ENCODE results near the gene DPP10.

Gene DPP10

DNA sequence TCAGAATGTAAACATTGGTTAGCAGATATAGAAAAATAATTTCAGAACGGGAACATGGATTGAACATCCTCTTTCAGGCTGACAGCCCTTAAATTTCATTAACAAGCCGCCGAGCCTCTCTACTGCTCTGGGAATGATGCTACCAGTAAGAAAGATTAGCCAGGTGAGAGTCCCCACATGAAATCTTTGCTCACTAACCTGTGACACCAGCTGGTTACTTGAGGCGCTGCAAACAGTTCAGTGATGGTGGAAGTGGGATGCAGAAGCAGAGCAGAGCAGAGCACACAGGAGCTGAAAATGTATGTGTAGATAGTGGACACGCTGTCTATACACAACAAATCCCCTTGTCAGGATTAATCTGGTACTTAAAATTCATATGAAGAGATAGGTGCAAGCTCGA lies 721.1 kb downstream of the DPP10 start:
- DNase-seq: no peak

GRCh38 chr2:115165529-115166109 lies 723.2 kb downstream of the DPP10 start:
- DNase-seq: no peak

DNA sequence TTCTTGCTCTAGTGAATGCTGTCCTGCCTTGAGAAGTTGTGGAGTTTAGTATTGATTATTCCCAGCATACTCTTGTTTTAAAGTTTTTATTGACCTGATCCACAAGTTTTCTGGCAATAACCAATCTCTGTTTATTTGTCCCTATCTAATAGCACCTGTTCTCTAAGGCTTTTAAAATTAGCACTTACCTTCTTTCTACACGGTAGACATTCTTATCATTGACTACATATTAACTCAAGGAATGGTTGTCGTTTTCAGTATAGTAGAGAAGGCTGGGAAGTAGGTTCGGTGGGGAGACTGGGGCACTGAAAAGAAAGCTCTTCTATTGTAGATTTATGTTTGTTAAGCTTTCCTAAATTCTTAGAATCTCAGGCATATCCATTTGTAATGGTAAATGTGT lies 726.0 kb downstream of the DPP10 start:
- no peak for DNase-seq

DNA sequence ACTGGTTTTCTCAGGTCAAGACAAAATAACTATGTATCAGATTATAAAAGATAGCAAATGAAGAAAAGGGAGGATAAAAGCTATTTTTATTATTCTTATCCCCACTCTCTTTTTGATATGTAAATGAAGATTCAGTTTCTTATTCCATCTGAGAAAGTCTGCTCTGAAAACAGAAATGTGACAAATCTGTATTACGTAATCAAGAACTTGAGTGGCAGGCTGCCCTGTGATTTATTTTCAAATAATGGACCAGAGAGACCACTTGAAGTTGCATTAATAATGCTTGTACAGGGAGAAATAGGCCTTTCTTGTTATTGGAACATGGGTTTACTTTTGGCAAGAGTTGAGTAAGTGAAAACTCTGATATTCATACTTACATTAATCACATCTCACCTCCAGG lies 727.4 kb downstream of the DPP10 start:
- no peak for DNase-seq

DNA sequence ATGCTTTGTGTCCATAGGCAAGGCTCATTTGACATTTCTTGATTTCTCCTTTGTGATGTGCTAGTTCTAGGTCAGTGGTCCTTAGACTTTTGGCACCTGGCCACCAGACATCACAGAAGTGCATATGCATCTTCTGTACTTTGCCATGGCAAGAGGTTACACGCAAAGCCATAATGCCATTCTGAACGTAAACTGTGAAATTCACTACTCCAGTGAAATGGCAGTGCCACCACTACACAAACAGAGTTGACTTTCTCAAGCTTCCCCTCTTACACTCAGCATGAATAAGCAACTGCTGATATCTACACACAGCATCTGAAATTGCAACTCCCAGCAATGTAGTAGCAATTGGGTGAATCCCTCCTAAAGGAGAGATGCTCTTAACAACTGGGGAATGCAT lies 729.3 kb downstream of the DPP10 start:
- no peak for DNase-seq

GRCh38 chr2:115174651-115175050 lies 732.2 kb downstream of the DPP10 start:
- DNase-seq: no peak

GRCh38 chr2:115183144-115183543 lies 740.7 kb downstream of the DPP10 start:
- no peak for DNase-seq

DNA sequence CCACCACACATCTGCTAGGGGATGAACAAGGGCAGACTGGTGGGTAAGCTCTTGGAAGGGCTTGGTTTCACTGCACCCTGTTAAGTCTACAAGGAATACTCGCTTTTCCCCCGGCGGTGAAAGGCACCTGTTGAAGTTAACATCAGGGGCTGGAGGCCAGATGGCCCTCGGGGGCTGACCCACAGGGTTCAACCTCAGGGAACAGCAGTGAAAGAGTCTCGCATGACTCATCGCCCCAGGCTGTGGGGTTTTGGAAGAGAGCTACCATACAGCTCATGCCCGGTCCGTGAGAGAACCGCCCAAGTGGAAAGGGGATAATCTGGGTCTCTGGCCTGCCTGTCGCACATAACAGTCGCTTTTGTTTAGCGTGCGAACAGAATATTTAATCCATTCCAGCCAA lies 748.0 kb downstream of the DPP10 start:
- no peak for DNase-seq

- no peak for DNase-seq
Measured at GRCh38 chr2:115194623-115195022, 752.2 kb downstream of the DPP10 start.

GRCh38 chr2:115196587-115196986 lies 754.1 kb downstream of the DPP10 start:
- no peak for DNase-seq

DNA sequence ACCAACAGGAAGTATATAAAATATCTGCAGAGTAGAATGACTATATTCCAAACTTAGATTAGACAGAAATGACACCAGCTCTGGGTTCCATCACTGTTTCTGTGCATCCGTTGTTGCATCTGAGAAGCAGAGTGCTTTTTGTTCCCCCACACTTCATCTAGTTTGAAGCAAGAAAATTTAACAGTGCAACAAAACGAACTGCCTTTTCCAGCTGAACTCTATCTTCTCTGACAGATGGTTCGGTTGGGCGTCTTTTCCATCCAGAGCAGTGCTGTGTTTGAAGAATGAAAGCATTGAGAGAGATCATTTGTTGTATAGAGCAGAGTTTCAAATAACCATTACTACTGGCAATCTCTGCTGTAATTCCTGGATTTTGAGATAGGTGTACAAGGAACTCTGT lies 757.5 kb downstream of the DPP10 start:
- no peak for DNase-seq

DNA sequence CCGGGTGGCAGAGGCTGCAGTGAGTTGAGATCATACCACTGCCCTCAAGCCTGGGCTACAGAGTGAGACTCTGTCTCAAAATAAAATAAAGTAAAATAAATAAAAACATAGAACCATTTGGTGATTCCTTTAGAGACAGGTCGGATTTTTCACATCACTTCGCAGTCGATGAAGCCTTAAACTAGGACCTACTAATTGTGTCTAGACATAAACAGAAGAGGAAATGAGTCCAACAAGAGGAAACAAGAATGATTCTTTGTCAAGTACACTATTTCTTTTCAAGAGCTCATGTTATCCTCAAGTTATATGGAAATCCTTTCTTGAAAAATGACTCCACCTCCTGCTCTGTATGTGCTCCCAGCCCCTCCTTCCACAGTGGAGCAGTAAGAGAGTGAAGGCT lies 758.9 kb downstream of the DPP10 start:
- no peak for DNase-seq

DNA sequence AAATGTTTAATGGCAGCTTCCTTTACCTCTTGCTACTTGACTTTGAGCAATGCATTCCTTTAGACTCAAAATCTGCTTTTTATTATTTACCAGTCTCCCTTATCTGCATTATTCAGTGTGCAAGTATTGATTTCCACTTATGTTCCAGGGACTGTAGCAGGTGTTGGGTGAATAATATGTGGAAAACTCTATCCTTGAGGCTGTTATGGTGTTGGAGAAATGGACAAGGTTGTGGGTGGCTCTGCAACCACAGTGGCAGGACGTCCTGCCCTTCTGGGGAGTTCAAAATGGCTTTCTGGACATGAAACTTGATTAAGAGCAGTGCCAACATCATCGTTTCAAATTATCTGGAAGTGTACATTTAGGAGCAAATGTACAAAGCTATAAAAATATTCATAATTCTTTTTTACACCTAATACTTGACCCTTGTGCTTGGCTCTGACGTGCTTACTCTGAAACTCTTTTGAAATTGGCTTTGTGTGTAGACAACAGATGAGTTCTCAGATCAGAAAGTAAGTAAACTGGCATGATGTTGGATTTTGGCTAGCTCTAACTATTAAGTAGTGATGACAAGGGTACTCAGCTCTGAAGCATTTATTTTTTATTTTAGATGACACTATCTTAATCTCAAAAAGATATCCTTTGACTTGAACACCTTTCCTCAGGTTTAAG lies 766.2 kb downstream of the DPP10 start:
- no peak for DNase-seq

DNA sequence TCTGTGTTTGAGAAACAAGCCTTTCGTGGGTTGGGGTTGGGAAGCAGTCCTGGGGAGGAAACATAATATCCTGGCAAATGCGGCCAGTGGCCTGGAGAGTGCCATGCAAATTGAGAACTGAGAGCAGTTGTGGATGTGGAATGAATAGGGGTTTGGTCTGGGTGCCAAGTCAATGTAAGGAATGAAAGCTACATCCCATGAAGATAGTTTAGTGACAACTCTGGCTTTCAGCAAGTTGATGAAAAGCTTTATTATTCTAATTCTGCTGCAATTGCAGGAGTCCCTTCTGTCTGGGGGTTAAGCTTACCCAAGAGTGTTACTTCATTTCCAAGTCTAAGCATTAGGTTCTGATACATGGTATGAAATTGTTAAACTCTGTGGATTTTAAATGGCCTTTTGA lies 771.6 kb downstream of the DPP10 start:
- DNase-seq: no peak

- DNase-seq: no peak
Measured at GRCh38 chr2:115219296-115219695, 776.9 kb downstream of the DPP10 start.

- no peak for DNase-seq
Measured at GRCh38 chr2:115234186-115234585, 791.7 kb downstream of the DPP10 start.

GRCh38 chr2:115234737-115235136 lies 792.3 kb downstream of the DPP10 start:
- DNase-seq: no peak

DNA sequence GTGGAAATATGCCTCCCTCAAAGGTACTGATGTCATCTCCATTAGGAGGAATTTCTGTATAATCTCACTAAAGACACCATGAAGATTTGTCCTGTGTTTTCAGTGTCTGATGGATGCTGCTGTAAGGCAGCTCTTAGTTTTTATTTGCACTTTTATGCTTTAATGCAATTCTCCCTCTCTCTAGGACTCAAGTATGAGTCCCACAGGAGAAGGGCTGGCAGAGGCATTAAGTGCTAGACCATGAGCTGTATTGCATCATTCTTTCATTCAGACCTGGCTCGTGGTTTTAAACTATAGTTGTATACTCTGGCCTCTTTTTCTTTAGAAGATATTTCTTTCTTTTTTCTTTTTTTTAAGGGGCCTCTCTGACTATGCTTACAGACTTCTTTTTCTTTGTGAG lies 805.6 kb downstream of the DPP10 start:
- no peak for DNase-seq

GRCh38 chr2:115277366-115277765 lies 834.9 kb downstream of the DPP10 start:
- no peak for DNase-seq

DNA sequence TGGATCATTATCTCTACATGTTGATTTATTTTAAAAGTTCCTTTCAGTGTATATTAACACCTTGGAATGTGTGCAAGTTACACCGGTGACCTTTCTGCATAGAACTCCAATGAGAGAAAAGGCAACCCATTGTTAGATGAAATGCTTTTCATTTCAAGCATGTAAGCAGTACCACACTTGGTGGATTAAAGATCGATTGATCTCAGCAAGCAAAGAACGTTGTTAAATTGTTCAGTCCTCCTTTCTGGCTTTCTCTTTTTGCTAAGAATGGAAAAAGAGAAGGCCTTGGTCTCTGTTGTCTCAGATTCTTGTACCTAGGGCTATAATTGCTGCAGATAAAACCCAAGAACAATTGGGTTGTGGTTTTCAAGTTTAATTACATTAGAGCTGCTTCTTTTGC lies 843.0 kb downstream of the DPP10 start:
- DNase-seq: no peak

DNA sequence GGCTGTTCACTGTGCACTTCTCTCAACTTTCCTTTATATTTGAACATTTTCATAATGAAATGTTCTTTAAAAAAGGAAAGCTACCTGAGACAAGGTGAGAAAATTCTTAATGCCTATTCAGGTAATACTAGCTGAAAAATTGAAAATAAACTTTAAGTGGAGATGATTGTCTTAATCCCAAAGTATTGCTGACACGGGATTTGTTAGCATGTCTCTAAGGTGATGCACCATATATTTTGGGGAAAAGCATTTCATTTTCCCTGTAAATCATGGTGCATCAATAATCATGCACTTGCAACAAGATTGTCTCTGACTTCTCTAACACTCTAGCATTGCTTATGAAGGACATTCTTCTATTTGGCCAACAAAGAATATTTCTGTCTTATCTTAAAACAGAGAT lies 848.0 kb downstream of the DPP10 start:
- DNase-seq: no peak

GRCh38 chr2:115292742-115293141 lies 850.3 kb downstream of the DPP10 start:
- DNase-seq: no peak

DNA sequence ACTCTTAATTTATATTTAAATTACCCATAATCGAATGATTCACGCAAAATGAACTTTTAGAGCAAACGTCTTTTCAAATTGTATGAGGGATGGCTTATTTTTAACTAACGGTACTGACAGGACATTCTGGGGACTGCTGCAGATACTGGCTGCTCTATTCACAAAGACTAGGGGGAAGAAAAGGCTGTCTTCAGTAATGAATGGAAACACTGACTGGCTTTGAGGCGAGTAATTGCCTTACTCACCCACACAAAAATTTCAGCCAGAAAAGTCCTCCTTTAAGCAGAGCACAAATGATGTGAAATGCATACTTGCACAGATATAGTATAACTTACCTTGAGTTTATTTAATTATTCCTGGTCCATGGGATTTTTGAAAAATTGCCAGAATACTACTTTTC lies 852.6 kb downstream of the DPP10 start:
- no peak for DNase-seq

GRCh38 chr2:115297056-115297455 lies 854.6 kb downstream of the DPP10 start:
- DNase-seq: no peak

DNA sequence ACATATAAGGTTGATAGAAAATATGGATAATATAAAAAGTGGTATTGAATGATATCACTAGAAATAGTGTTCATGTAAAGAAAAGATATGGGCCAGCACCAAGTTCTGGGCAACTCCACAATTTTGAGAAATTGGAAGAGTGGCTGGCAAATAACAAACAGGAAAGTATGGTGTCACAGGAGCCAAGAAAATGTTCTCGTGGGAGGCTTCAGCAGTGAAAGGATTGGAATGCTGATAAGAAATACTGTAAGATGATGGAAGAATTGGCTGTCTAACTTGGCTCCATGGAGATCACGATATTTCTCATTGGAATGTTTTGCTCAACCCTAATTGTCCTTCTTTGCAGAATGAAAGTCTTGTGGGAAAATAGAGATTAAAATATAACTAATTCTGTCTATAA lies 856.8 kb downstream of the DPP10 start:
- DNase-seq: no peak
